ENCODE data around the gene ERF.

Gene ERF

GRCh38 chr19:42219812-42220750, 34.8 kb downstream of the ERF start, which contains the start of gene ZNF526:
Gene ZNF526 (plus strand): TSS chr19:42220312. CDS start chr19:42224404, 4,092 bp downstream.
- peak; percentile 83 to 99 (median 94) for DNase-seq

- peak; percentile 78 to 98 (median 94) for DNase-seq
Observed at GRCh38 chr19:42217520-42218437, 37.1 kb downstream of the ERF start, which contains the start of gene DEDD2. Gene DEDD2 (minus strand): TSS chr19:42217677. CDS start chr19:42217007, 670 bp downstream.

GRCh38 chr19:42216653-42217519, 38.0 kb downstream of the ERF start:
- peak in 39 of 51 donors; percentile 16 to 75 (median 50) for DNase-seq

GRCh38 chr19:42214810-42215485, 40.0 kb downstream of the ERF start:
- DNase-seq: no peak

GRCh38 chr19:42212886-42213285, 42.0 kb downstream of the ERF start:
- DNase-seq: no peak

- DNase-seq: no peak
Observed at GRCh38 chr19:42208612-42209011, 46.3 kb downstream of the ERF start.

GRCh38 chr19:42207767-42208271, 47.1 kb downstream of the ERF start:
- DNase-seq: peak in 1 of 51 donors; percentile 48

GRCh38 chr19:42206871-42207755, 47.8 kb downstream of the ERF start:
- DNase-seq: no peak

GRCh38 chr19:42204664-42205063, 50.3 kb downstream of the ERF start:
- no peak for DNase-seq

GRCh38 chr19:42203700-42204099, 51.2 kb downstream of the ERF start:
- DNase-seq: no peak

GRCh38 chr19:42202290-42202880, 52.5 kb downstream of the ERF start:
- DNase-seq: no peak

GRCh38 chr19:42201489-42202289, 53.2 kb downstream of the ERF start:
- peak in 9 of 51 donors; percentile 5 to 34 (median 22) for DNase-seq

- DNase-seq: no peak
Observed at GRCh38 chr19:42200116-42200715, 54.7 kb downstream of the ERF start.

- DNase-seq: no peak
Observed at GRCh38 chr19:42199440-42200115, 55.4 kb downstream of the ERF start.

- no peak for DNase-seq
Observed at GRCh38 chr19:42198676-42199439, 56.1 kb downstream of the ERF start.
